Uterus (tissue), 4 donors: Measurements from ENCODE around the gene MYL6B. TPM values are rescaled to one million over a fixed set of nuclear protein-coding genes. Genes with fewer than 3 reads are reported as not detected.

Source experiments
- DNase-seq, 2 donors: peaks; one replicate each; pipeline ENCODE4 v3.0.0-alpha.2; 2019 to 2020
- H3K27ac ChIP-seq, 2 donors: fragments of 200-600 bp; sonication (generic); 1 replicate in 1 of 2; 2 replicates in 1 of 2; pipeline ENCODE4 v1.5.1; 2016 to 2018
- H3K27me3 ChIP-seq, 2 donors: fragments of 200-600 bp; sonication (generic); one replicate each; pipeline ENCODE4 v1.5.1; 2018 to 2019; ENCODE audit warnings: control low read depth in 1 of 2
- H3K36me3 ChIP-seq, 2 donors: fragments of 200-600 bp; sonication (generic); one replicate each; pipeline ENCODE4 v1.5.1; 2019; ENCODE audit warnings: control low read depth in 1 of 2
- H3K4me1 ChIP-seq, 2 donors: fragments of 200-600 bp; sonication (generic); one replicate each; pipeline ENCODE4 v1.5.1; 2018 to 2019; ENCODE audit warnings: control low read depth in 1 of 2
- H3K4me3 ChIP-seq, 2 donors: fragments of 200-600 bp; sonication (generic); 1 replicate in 1 of 2; 2 replicates in 1 of 2; pipeline ENCODE4 v1.5.1; 2018 to 2019; ENCODE audit warnings: mild to moderate bottlenecking in 1 of 2
- H3K9me3 ChIP-seq, 2 donors: fragments of 200-600 bp; sonication (generic); one replicate each; pipeline ENCODE4 v1.5.1; 2019; ENCODE audit warnings: control low read depth in 1 of 2
- CTCF ChIP-seq, 4 experiments: fragments of 200-600 bp in 2 of 4; fragments of 450-650 bp in 2 of 4; sonication (generic) in 2 of 4; IDR thresholded peaks; one replicate each; pipeline ENCODE4 v1.5.1; 2016 to 2019; ENCODE audit warnings: antibody characterized with exemption in 4 of 4, mild to moderate bottlenecking in 2 of 4, moderate library complexity in 1 of 4
- POLR2A ChIP-seq, 2 donors: fragments of 450-650 bp; IDR thresholded peaks; one replicate each; pipeline ENCODE4 v1.6.1; 2016; ENCODE audit warnings: antibody characterized with exemption in 2 of 2, mild to moderate bottlenecking in 1 of 2, moderate library complexity in 1 of 2
- intact Hi-C: fragments of 100-400 bp; cut with DNase I; formaldehyde crosslinking; loops from one replicate; pipeline ENCODE4 v1.15.1; 2023; ENCODE audit warnings: low total_unique reads
- total RNA-seq, 4 donors: library from RNA; depleted of rRNA in 3 of 4; stranded (reverse); fragments of >200 nt in 3 of 4; gene quantifications; one replicate each; pipeline versions ENCODE4 v1.1.0 to v1.2.4, GENCODE V29; 2014 to 2023
- donor health status: DM: yes; HTN: yes; CAD: no.

Gene MYL6B
- total RNA-seq, 4 donors from 2014 or later, result 6.7 to 57.5 (median 27.0) TPM

- peak overlapping the region; percentile 65 to 78 for H3K27ac ChIP-seq
- TF ChIP-seq POLR2A (IDR thresholded peaks at IDR 0.05) (no peak), CTCF (IDR thresholded peaks at IDR 0.05) (no peak)
- no peaks in the 10 kb centered on the region for H3K9me3 ChIP-seq
- H3K27me3 ChIP-seq, result no peaks in the 10 kb centered on the region
- intact Hi-C loops, result no loop called here
- no peaks in the 10 kb centered on the region for H3K36me3 ChIP-seq
- DNase-seq, result no peak
- no peaks in the 10 kb centered on the region for H3K4me1 ChIP-seq
- H3K4me3 ChIP-seq, result no peak overlapping the region
Observed at GRCh38 chr12:56197921-56198635, 45.7 kb downstream of the MYL6B start.

- Histone ChIP-seq H3K9me3 (no peaks in the 10 kb centered on the region), H3K4me1 (no peaks in the 10 kb centered on the region), H3K4me3 (no peak overlapping the region), H3K27me3 (no peaks in the 10 kb centered on the region), H3K27ac (peak overlapping the region in 1 of 2 donors; percentile 33), H3K36me3 (no peaks in the 10 kb centered on the region)
- TF ChIP-seq POLR2A (IDR thresholded peaks at IDR 0.05) (no peak), CTCF (IDR thresholded peaks at IDR 0.05) (no peak)
- DNase-seq, result no peak
- intact Hi-C loops, result no loop called here
Observed at GRCh38 chr12:56198836-56199235, 46.4 kb downstream of the MYL6B start.

GRCh38 chr12:56202366-56202765, 50.0 kb downstream of the MYL6B start:
- no peak for DNase-seq
- Histone ChIP-seq H3K27ac (no peak overlapping the region), H3K4me1 (no peaks in the 10 kb centered on the region), H3K4me3 (no peak overlapping the region), H3K36me3 (no peaks in the 10 kb centered on the region), H3K9me3 (no peaks in the 10 kb centered on the region), H3K27me3 (no peaks in the 10 kb centered on the region)
- intact Hi-C loops, result no loop called here
- no peak for TF ChIP-seq POLR2A (IDR thresholded peaks at IDR 0.05)
- TF ChIP-seq CTCF (IDR thresholded peaks at IDR 0.05), result no peak

- DNase-seq, result no peak
- Histone ChIP-seq H3K27ac (no peak overlapping the region), H3K36me3 (no peaks in the 10 kb centered on the region), H3K4me1 (no peaks in the 10 kb centered on the region), H3K9me3 (no peaks in the 10 kb centered on the region), H3K27me3 (no peaks in the 10 kb centered on the region), H3K4me3 (no peak overlapping the region)
- TF ChIP-seq POLR2A (IDR thresholded peaks at IDR 0.05) (no peak), CTCF (IDR thresholded peaks at IDR 0.05) (no peak)
- intact Hi-C loops, result no loop called here
Observed at GRCh38 chr12:56202838-56203237, 50.5 kb downstream of the MYL6B start.

GRCh38 chr12:56204275-56204674, 51.9 kb downstream of the MYL6B start:
- no peak for DNase-seq
- no peak overlapping the region for H3K4me3 ChIP-seq
- no peaks in the 10 kb centered on the region for H3K27me3 ChIP-seq
- H3K9me3 ChIP-seq, result no peaks in the 10 kb centered on the region
- H3K4me1 ChIP-seq, result no peaks in the 10 kb centered on the region
- intact Hi-C loops, result no loop called here
- no peaks in the 10 kb centered on the region for H3K36me3 ChIP-seq
- no peak for TF ChIP-seq CTCF (IDR thresholded peaks at IDR 0.05)
- TF ChIP-seq POLR2A (IDR thresholded peaks at IDR 0.05), result no peak
- no peak overlapping the region for H3K27ac ChIP-seq
